GM19043 (cell line): ENCODE measurements around the gene HTR3E.
"Not testable (repeated sequence)": the region's sequence is repeated elsewhere in the genome, so short reads cannot be mapped to it uniquely, and the experiment has no call there.

Source experiments
- ATAC-seq: cut with Tn5 transposase; IDR thresholded peaks from one replicate; pipeline ENCODE4 v1.9.1; 2021; ENCODE audit warnings: low read depth; ENCODE audit not compliant: unreplicated experiment

Gene HTR3E

DNA sequence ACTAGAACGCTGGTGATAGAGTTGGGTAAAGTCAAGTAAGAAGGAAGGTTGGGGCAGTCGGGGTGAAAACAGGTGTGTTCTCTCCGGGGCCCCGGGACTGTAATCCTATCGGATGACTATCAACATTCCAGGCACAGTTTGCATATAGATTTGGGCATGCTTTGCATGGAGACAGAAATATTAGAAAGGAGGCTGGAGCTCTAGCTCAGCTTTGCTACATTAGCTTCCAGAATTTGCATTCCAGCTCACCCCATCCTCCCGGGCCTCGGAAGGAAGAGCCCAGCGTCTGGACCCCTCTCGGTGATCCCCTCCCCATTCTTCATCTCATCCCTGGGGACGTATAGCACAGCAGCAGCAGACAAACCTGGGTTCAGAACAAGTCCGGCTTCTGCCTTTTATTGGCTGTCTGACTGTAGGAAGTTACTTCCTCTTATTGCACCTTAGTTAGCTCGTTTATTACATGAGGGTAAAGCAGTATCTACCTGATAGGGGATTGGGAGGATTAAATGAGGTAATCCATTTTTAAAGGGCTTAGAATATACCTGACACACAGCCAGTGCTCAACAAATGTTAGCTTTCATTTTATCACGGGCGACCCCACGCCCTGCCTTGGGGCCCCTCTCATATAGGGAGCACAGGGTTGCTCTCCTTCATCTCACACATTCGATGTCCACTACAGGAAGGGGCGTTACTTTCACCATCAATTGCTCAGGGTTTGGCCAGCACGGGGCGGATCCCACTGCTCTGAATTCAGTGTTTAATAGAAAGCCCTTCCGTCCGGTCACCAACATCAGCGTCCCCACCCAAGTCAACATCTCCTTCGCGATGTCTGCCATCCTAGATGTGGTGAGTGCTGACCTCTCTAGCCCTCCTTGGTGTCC lies 3.2 kb downstream of the HTR3E start:
- no peak for ATAC-seq

DNA sequence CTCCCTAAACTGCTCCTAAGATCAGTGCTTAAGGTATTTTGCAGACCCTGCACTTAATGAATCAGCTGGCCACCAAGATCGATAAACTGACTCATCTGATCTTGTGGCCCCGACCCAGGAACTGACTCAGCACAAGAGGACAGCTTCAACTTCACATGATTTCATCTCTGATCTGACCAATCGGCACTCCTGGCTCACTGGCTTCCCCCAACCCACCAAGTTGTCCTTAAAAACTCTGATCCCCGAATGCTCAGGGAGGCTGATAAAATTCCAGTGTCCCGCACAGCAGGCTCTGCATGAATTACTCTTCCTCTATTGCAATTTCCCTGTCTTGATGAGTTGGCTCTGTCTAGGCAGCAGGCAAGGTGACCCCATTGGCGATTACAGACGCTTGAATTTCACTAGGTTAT lies 13.5 kb downstream of the HTR3E start:
- no peak for ATAC-seq

DNA sequence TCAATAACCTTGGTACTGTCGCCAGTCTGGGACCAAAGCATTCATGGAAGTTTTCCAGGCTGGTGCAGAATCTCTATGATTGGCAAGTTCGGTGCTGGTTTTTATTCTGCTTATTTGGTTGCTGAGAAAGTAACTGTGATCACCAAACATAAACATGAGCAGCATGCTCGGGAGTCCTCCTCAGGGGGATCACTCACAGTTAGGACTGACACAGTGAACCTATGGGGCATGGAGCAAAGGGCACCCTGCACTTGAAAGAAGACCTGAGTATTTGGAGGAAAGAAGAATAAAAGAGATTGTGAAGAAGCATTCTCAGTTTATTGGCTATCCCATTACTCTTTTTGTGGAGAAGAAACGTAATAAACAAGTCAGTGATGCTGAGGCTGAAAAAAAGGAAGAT lies 19.2 kb downstream of the HTR3E start:
- no peak for ATAC-seq

- ATAC-seq: no peak
These were observed 20.8 kb downstream of the HTR3E start for GRCh38 chr3:184117636-184118035.

DNA sequence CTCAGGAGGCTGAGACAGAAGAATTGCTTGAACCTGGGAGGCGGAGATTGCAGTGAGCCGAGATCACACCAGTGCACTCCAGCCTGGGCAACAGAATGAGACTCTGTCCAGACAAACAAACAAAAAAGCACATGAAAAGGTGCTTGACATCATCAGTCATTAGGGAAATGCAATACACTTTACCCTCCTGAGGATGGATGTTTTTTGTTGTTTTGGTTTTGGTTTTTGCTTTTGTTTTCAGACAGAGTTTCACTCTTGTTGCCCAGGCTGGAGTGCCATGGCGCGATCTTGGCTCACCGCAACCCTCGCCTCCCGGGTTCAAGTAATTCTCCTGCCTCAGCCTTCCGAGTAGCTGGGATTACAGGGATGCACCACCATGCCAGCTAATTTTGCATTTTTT lies 24.2 kb downstream of the HTR3E start:
- ATAC-seq: not testable (repeated sequence)

DNA sequence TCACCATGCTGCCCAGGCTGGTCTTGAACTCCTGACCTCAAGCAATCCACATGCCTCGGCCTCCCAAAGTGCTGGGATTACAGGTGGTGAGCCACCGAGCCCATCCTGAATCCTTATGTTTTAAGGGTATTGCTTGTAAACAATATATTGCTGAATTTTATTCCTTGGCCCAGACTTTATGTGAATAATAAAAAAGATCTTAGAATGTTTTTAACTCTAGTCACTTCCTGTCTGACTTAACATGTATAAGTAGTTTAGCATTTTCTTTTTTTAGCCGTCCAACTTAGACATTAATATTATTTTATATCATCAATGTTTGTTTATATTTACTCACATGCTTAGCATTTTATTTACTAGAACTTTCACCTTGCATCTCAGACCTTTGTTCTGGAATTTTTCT lies 29.1 kb downstream of the HTR3E start:
- ATAC-seq: no peak

GRCh38 chr3:184129012-184129411 lies 32.1 kb downstream of the HTR3E start:
- no peak for ATAC-seq

GRCh38 chr3:184132945-184133344 lies 36.1 kb downstream of the HTR3E start:
- no peak for ATAC-seq

- ATAC-seq: no peak
These were observed 37.2 kb downstream of the HTR3E start for GRCh38 chr3:184133840-184134745.

- no peak for ATAC-seq
These were observed 37.9 kb downstream of the HTR3E start for GRCh38 chr3:184134746-184135148.

DNA sequence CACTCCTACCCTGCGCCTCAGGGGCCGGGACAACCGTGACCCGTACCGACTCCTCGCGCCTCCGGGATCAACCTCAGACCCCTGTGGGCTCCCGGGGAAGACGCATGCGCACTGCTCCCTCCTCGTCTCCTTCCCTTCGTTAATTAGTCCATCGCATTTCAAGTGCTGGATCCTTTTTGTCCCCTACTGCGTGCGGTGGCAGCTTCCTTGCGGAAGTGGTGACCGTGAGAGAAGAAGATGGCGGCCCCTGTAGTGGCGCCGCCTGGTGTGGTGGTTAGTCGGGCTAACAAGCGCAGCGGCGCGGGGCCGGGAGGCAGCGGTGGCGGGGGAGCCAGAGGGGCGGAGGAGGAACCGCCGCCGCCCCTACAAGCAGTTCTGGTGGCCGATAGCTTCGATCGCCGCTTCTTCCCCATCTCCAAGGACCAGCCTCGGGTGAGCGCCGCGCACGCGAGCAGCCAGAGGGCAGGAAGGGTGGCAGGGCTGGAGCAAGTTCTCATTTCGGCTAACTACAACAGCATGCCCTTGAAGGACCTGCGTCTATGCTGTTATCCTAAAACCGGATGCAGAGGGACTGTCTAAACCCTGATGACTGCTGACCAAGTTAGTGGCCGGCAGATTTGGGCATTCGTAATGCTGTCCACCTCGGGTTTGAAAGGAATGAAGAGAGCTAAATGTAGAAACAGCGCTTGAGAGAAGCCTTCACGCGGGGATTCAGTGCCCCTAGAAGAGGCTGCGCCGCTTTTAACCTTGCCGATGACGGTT lies 38.5 kb downstream of the HTR3E start, which contains the start of gene EIF2B5:
TSS of gene EIF2B5 (plus strand) at position 210 of the 762 bp plus-strand sequence. CDS start at position 238, 28 bp downstream.
- ATAC-seq: peak; percentile 87

- no peak for ATAC-seq
These were observed 39.0 kb downstream of the HTR3E start for GRCh38 chr3:184135911-184136260.

- ATAC-seq: no peak
These were observed 43.6 kb downstream of the HTR3E start for GRCh38 chr3:184140436-184140835.

- no peak for ATAC-seq
These were observed 45.3 kb downstream of the HTR3E start for GRCh38 chr3:184142199-184142598.

DNA sequence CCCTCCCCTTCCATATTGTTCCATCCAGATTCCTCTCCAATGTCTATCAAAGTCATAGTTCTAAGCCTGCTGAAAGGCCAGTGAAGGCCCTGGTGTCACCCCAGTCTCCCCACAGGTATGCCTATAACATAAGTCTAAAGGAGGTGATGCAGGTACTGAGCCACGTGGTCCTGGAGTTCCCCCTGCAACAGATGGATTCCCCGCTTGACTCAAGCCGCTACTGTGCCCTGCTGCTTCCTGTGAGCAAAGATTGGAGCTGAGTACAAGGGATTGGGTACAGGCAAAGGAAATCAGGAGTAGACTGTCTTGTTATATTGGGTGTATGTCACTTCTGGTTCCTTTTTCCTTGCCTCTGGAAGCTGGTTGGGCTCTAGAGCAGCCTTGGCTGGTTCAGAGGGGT lies 46.5 kb downstream of the HTR3E start:
- no peak for ATAC-seq

- ATAC-seq: no peak
These were observed 47.6 kb downstream of the HTR3E start for GRCh38 chr3:184144505-184144904.

- no peak for ATAC-seq
These were observed 48.3 kb downstream of the HTR3E start for GRCh38 chr3:184145111-184145524.

- no peak for ATAC-seq
These were observed 48.9 kb downstream of the HTR3E start for GRCh38 chr3:184145751-184146270.

- no peak for ATAC-seq
These were observed 51.2 kb downstream of the HTR3E start for GRCh38 chr3:184148076-184148475.

- ATAC-seq: no peak
These were observed 52.3 kb downstream of the HTR3E start for GRCh38 chr3:184149123-184149522.
